CD4-positive, alpha-beta memory T cell (primary cell): ENCODE results near the gene CEP128. TPM values are rescaled to one million over a fixed set of nuclear protein-coding genes. Genes with fewer than 3 reads are reported as not detected.

ENCODE experiments used
- CTCF ChIA-PET: fragments of 350-600 bp; sonication (Branson Sonifier 250); formaldehyde crosslinking; loops from one replicate; lab custom pipeline; 2021; ENCODE audit warnings: inconsistent platforms; ENCODE audit not compliant: partially characterized antibody; lab: Charles Lee
- POLR2A ChIA-PET: fragments of 350-600 bp; sonication (Branson Sonifier 250); formaldehyde crosslinking; loops from one replicate; lab custom pipeline; 2021; ENCODE audit not compliant: partially characterized antibody; lab: Charles Lee
- DNase-seq, 5 donors: peaks; one replicate each; pipeline versions ENCODE4 v3.0.0 to v3.0.0-alpha.2; 2020 to 2022; ENCODE audit warnings: mixed read lengths in 1 of 5
- H3K27ac ChIP-seq: one replicate; pipeline ENCODE4 v1.7.0; 2013; ENCODE audit warnings: low read depth, low read length
- H3K27me3 ChIP-seq: 2 replicates; pipeline ENCODE4 v1.7.0; 2013; ENCODE audit warnings: mild to moderate bottlenecking, low read length, moderate library complexity; ENCODE audit not compliant: insufficient read depth
- H3K36me3 ChIP-seq: 2 replicates; pipeline ENCODE4 v1.7.0; 2013; ENCODE audit warnings: mild to moderate bottlenecking, low read length, moderate library complexity; ENCODE audit not compliant: insufficient read depth
- H3K4me1 ChIP-seq: 2 replicates; pipeline ENCODE4 v1.7.0; 2013; ENCODE audit warnings: mild to moderate bottlenecking, low read length, moderate library complexity; ENCODE audit not compliant: insufficient read depth
- H3K4me3 ChIP-seq, 2 donors: one replicate each; pipeline ENCODE4 v1.7.0; 2013; ENCODE audit warnings: low read length in 2 of 2, mild to moderate bottlenecking in 1 of 2
- H3K9me3 ChIP-seq, 2 donors: one replicate each; pipeline ENCODE4 v1.7.0; 2013; ENCODE audit warnings: low read length in 2 of 2, control low read depth in 1 of 2; ENCODE audit not compliant: control insufficient read depth in 1 of 2
- H3K27ac Mint-ChIP-seq, 7 donors: one replicate each; pipeline ENCODE4 v1.8.0; 2020 to 2021; ENCODE audit warnings: mixed read lengths in 7 of 7, mild to moderate bottlenecking in 6 of 7, inconsistent platforms in 3 of 7, moderate library complexity in 3 of 7
- H3K27me3 Mint-ChIP-seq, 2 donors: one replicate each; pipeline ENCODE4 v1.8.0; 2020 to 2021; ENCODE audit warnings: mixed read lengths in 2 of 2
- H3K36me3 Mint-ChIP-seq, 2 donors: one replicate each; pipeline ENCODE4 v1.8.0; 2020 to 2021; ENCODE audit warnings: mixed read lengths in 2 of 2, inconsistent platforms in 1 of 2, mild to moderate bottlenecking in 1 of 2
- H3K4me1 Mint-ChIP-seq, 4 donors: one replicate each; pipeline ENCODE4 v1.8.0; 2020 to 2021; ENCODE audit warnings: mixed read lengths in 4 of 4, mild to moderate bottlenecking in 1 of 4
- H3K4me3 Mint-ChIP-seq, 8 donors: one replicate each; pipeline ENCODE4 v1.8.0; 2020 to 2021; ENCODE audit warnings: mixed read lengths in 8 of 8, mild to moderate bottlenecking in 7 of 8, moderate library complexity in 6 of 8, inconsistent platforms in 3 of 8
- H3K9me3 Mint-ChIP-seq, 8 donors: one replicate each; pipeline ENCODE4 v1.8.0; 2020 to 2021; ENCODE audit warnings: mixed read lengths in 8 of 8, mild to moderate bottlenecking in 5 of 8, inconsistent platforms in 3 of 8, moderate library complexity in 1 of 8
- intact Hi-C: fragments of 100-400 bp; cut with micrococcal nuclease; formaldehyde crosslinking; loops from one replicate; pipeline ENCODE4 v1.15.1; 2023
- polyA plus RNA-seq, 2 donors: library from polyadenylated mRNA; unstranded; fragments of 300-500 nt; fragmentation: Illumina TruSeq; gene quantifications; one replicate each; pipeline ENCODE4 v1.2.3, GENCODE V29; 2021
- total RNA-seq, 2 experiments: library from RNA; stranded (reverse); gene quantifications; one replicate each; pipeline ENCODE4 v1.2.3, GENCODE V29; 2021

CEP128 gene
- total and polyA plus RNA-seq, 4 experiments from 2014 or later = 2.9 to 21.6 (median 14.7) TPM

- Mint-ChIP-seq H3K36me3 (peaks cover 3 to 4% of the 10 kb centered on the region in 2 donors), H3K4me3 (peak overlapping the region; percentile 73 to 87 (median 80)), H3K9me3 (peaks cover 0 to 2% (median 0%) of the 10 kb centered on the region in 8 donors), H3K27ac (peak overlapping the region; percentile 68 to 95 (median 91)), H3K4me1 (peaks cover 32 to 46% (median 38%) of the 10 kb centered on the region in 4 donors), H3K27me3 (no peaks in the 10 kb centered on the region)
- intact Hi-C loops = loop anchor here (1.0 kb wide), 1 partner anchor 28 kb away; no protein-coding TSS in a partner anchor
- Histone ChIP-seq H3K4me3 (peak overlapping the region in 1 of 2 donors; percentile 33), H3K27ac (peak overlapping the region; percentile 17), H3K27me3 (no peaks in the 10 kb centered on the region), H3K36me3 (no peaks in the 10 kb centered on the region), H3K9me3 (no peaks in the 10 kb centered on the region), H3K4me1 (peaks cover 46% of the 10 kb centered on the region)
- ChIA-PET POLR2A (interaction anchor here (0.5 to 3.4 kb wide), 8 partner anchors 15 to 574 kb away, joined by 3 to 18 read pairs (median 6); partner anchors contain the start of genes CEP128, GTF2A1 and SEL1L), CTCF (interaction anchor here (1.3 to 11.6 kb wide), 5 partner anchors 12 to 261 kb away, joined by 3 to 285 read pairs (median 4); partner anchors contain the start of gene GTF2A1)
- peak; percentile 59 to 78 (median 68) for DNase-seq
Observed at GRCh38 chr14:80959496-80959895, 18.0 kb upstream of the CEP128 start.

GRCh38 chr14:80958939-80959338, 17.4 kb upstream of the CEP128 start:
- Mint-ChIP-seq H3K27me3 (no peaks in the 10 kb centered on the region), H3K4me3 (peak overlapping the region; percentile 73 to 87 (median 80)), H3K36me3 (peaks cover 3 to 4% of the 10 kb centered on the region in 2 donors), H3K9me3 (peaks cover 0 to 2% (median 0%) of the 10 kb centered on the region in 8 donors), H3K4me1 (peaks cover 32 to 48% (median 39%) of the 10 kb centered on the region in 4 donors), H3K27ac (peak overlapping the region; percentile 68 to 95 (median 91))
- H3K27me3 ChIP-seq = no peaks in the 10 kb centered on the region
- no peaks in the 10 kb centered on the region for H3K36me3 ChIP-seq
- intact Hi-C loops = loop anchor here (1.0 kb wide), 1 partner anchor 28 kb away; no protein-coding TSS in a partner anchor
- peaks cover 46% of the 10 kb centered on the region for H3K4me1 ChIP-seq
- H3K27ac ChIP-seq = peak overlapping the region; percentile 17
- CTCF ChIA-PET = interaction anchor here (1.4 to 11.6 kb wide), 3 partner anchors 28 to 262 kb away, joined by 3 to 285 read pairs (median 7); partner anchors contain the start of gene GTF2A1
- H3K9me3 ChIP-seq = no peaks in the 10 kb centered on the region
- POLR2A ChIA-PET = interaction anchor here (1.7 to 3.4 kb wide), 7 partner anchors 16 to 575 kb away, joined by 3 to 18 read pairs (median 8); partner anchors contain the start of genes CEP128, GTF2A1 and SEL1L
- no peak for DNase-seq
- H3K4me3 ChIP-seq = peak overlapping the region; percentile 32 to 33

GRCh38 chr14:80958226-80958625, 16.7 kb upstream of the CEP128 start:
- peaks cover 32 to 48% (median 39%) of the 10 kb centered on the region in 4 donors for H3K4me1 Mint-ChIP-seq
- H3K9me3 ChIP-seq = no peaks in the 10 kb centered on the region
- no peaks in the 10 kb centered on the region for H3K27me3 ChIP-seq
- H3K9me3 Mint-ChIP-seq = peaks cover 0 to 2% (median 0%) of the 10 kb centered on the region in 8 donors
- H3K4me1 ChIP-seq = peaks cover 46% of the 10 kb centered on the region
- no peaks in the 10 kb centered on the region for H3K27me3 Mint-ChIP-seq
- intact Hi-C loops = no loop called here
- ChIA-PET CTCF (interaction anchor here (2.1 to 11.6 kb wide), 2 partner anchors 28 to 212 kb away, joined by 7 to 285 read pairs; no protein-coding TSS in a partner anchor), POLR2A (interaction anchor here (1.7 to 3.4 kb wide), 4 partner anchors 16 to 261 kb away, joined by 3 to 18 read pairs (median 11); partner anchors contain the start of gene CEP128)
- no peak for DNase-seq
- no peak overlapping the region for H3K4me3 ChIP-seq
- H3K27ac Mint-ChIP-seq = peak overlapping the region in 6 of 7 donors; percentile 17 to 95 (median 78)
- no peak overlapping the region for H3K27ac ChIP-seq
- H3K36me3 ChIP-seq = no peaks in the 10 kb centered on the region
- H3K4me3 Mint-ChIP-seq = peak overlapping the region; percentile 2 to 81 (median 48)
- peaks cover 3 to 4% of the 10 kb centered on the region in 2 donors for H3K36me3 Mint-ChIP-seq

GRCh38 chr14:80957613-80958012, 16.1 kb upstream of the CEP128 start:
- Mint-ChIP-seq H3K9me3 (peaks cover 0 to 2% (median 0%) of the 10 kb centered on the region in 8 donors), H3K4me3 (peak overlapping the region in 3 of 8 donors; percentile 5 to 54 (median 5)), H3K27me3 (no peaks in the 10 kb centered on the region), H3K27ac (peak overlapping the region in 4 of 7 donors; percentile 26 to 91 (median 34)), H3K4me1 (peaks cover 32 to 48% (median 39%) of the 10 kb centered on the region in 4 donors), H3K36me3 (peaks cover 3 to 4% of the 10 kb centered on the region in 2 donors)
- Histone ChIP-seq H3K4me3 (no peak overlapping the region), H3K27me3 (no peaks in the 10 kb centered on the region), H3K36me3 (no peaks in the 10 kb centered on the region), H3K4me1 (peaks cover 46% of the 10 kb centered on the region), H3K27ac (no peak overlapping the region), H3K9me3 (no peaks in the 10 kb centered on the region)
- intact Hi-C loops = no loop called here
- ChIA-PET POLR2A (interaction anchor here (3.4 kb wide), 1 partner anchor 17 kb away, joined by 18 read pairs; no protein-coding TSS in a partner anchor), CTCF (interaction anchor here (11.6 kb wide), 1 partner anchor 29 kb away, joined by 285 read pairs; no protein-coding TSS in a partner anchor)
- no peak for DNase-seq

- Histone ChIP-seq H3K9me3 (no peaks in the 10 kb centered on the region), H3K4me1 (peaks cover 46% of the 10 kb centered on the region), H3K27me3 (no peaks in the 10 kb centered on the region), H3K27ac (no peak overlapping the region), H3K36me3 (no peaks in the 10 kb centered on the region), H3K4me3 (no peak overlapping the region)
- H3K27ac Mint-ChIP-seq = peak overlapping the region in 2 of 7 donors; percentile 25 to 26
- H3K4me3 Mint-ChIP-seq = peak overlapping the region in 5 of 8 donors; percentile 14 to 53 (median 26)
- intact Hi-C loops = no loop called here
- H3K36me3 Mint-ChIP-seq = peaks cover 3 to 4% of the 10 kb centered on the region in 2 donors
- CTCF ChIA-PET = interaction anchor here (2.1 to 11.6 kb wide), 2 partner anchors 30 to 40 kb away, joined by 12 to 285 read pairs; no protein-coding TSS in a partner anchor
- H3K27me3 Mint-ChIP-seq = no peaks in the 10 kb centered on the region
- peaks cover 0 to 2% (median 0%) of the 10 kb centered on the region in 8 donors for H3K9me3 Mint-ChIP-seq
- POLR2A ChIA-PET = interaction anchor here (0.8 to 2.0 kb wide), 2 partner anchors 15 to 20 kb away, joined by 4 to 11 read pairs; partner anchors contain the start of gene CEP128
- peaks cover 32 to 48% (median 39%) of the 10 kb centered on the region in 4 donors for H3K4me1 Mint-ChIP-seq
- no peak for DNase-seq
Observed at GRCh38 chr14:80956922-80957321, 15.4 kb upstream of the CEP128 start.

- H3K4me3 Mint-ChIP-seq = peak overlapping the region in 6 of 8 donors; percentile 24 to 94 (median 82)
- peaks cover 3 to 4% of the 10 kb centered on the region in 2 donors for H3K36me3 Mint-ChIP-seq
- H3K27me3 ChIP-seq = no peaks in the 10 kb centered on the region
- ChIA-PET POLR2A (interaction anchor here (1.1 to 2.0 kb wide), 7 partner anchors 11 to 265 kb away, joined by 3 to 20 read pairs (median 6); partner anchors contain the start of genes CEP128 and GTF2A1), CTCF (interaction anchor here (0.9 to 11.6 kb wide), 16 partner anchors 13 to 565 kb away, joined by 3 to 285 read pairs (median 6); partner anchors contain the start of gene CEP128)
- H3K9me3 Mint-ChIP-seq = peaks cover 0 to 2% (median 0%) of the 10 kb centered on the region in 8 donors
- intact Hi-C loops = no loop called here
- peaks cover 32 to 48% (median 39%) of the 10 kb centered on the region in 4 donors for H3K4me1 Mint-ChIP-seq
- peaks cover 46% of the 10 kb centered on the region for H3K4me1 ChIP-seq
- no peak for DNase-seq
- peak overlapping the region in 1 of 7 donors; percentile 31 for H3K27ac Mint-ChIP-seq
- H3K36me3 ChIP-seq = no peaks in the 10 kb centered on the region
- H3K27me3 Mint-ChIP-seq = no peaks in the 10 kb centered on the region
- H3K27ac ChIP-seq = no peak overlapping the region
- H3K4me3 ChIP-seq = no peak overlapping the region
- no peaks in the 10 kb centered on the region for H3K9me3 ChIP-seq
Observed at GRCh38 chr14:80956102-80956501, 14.6 kb upstream of the CEP128 start.
